PFSK-1 (cell line): ENCODE measurements around the gene USP34.

Source experiments
- FOXP2 ChIP-seq: optimal IDR thresholded peaks from 2 replicates; pipeline ENCODE3; 2011; ENCODE audit warnings: borderline replicate concordance, control low read depth, inconsistent platforms; ENCODE audit not compliant: insufficient read depth; ENCODE audit errors: extremely low read length, extremely low read depth
- POLR2AphosphoS5 ChIP-seq: IDR thresholded peaks from 2 replicates; pipeline ENCODE4 v1.6.1; 2012; ENCODE audit warnings: low read depth, mild to moderate bottlenecking, control low read depth, low read length, moderate library complexity
- REST ChIP-seq, 2 experiments: IDR thresholded peaks; 2 replicates each; pipeline versions ENCODE4 v1.6.1 to v1.8.0; 2011 to 2012; ENCODE audit warnings: low read depth in 2 of 2, low read length in 2 of 2, control low read depth in 1 of 2, inconsistent platforms in 1 of 2, mild to moderate bottlenecking in 1 of 2, moderate library complexity in 1 of 2; ENCODE audit not compliant: insufficient read depth in 1 of 2
- SIN3A ChIP-seq: IDR thresholded peaks from 2 replicates; pipeline ENCODE4 v1.6.1; 2012; ENCODE audit warnings: mild to moderate bottlenecking, low read length, moderate library complexity, borderline replicate concordance; ENCODE audit not compliant: insufficient read depth
- TAF1 ChIP-seq: IDR thresholded peaks from 2 replicates; pipeline ENCODE4 v1.6.1; 2012; ENCODE audit warnings: low read length, control low read depth, borderline replicate concordance; ENCODE audit not compliant: insufficient read depth

Gene USP34

GRCh38 chr2:61380056-61380881 lies 90.6 kb downstream of the USP34 start:
- no peak for TF ChIP-seq TAF1
- no peak for TF ChIP-seq FOXP2
- TF ChIP-seq SIN3A, result no peak
- no peak for TF ChIP-seq POLR2AphosphoS5
- TF ChIP-seq REST (IDR thresholded peaks at IDR 0.05; ENCODE audit: insufficient read depth in 1 of 2, low read depth in 2 of 2, low read length in 2 of 2), result no peak

- TF ChIP-seq POLR2AphosphoS5, result no peak
- TF ChIP-seq SIN3A, result no peak
- no peak for TF ChIP-seq TAF1
- no peak for TF ChIP-seq FOXP2
- TF ChIP-seq REST (IDR thresholded peaks at IDR 0.05; ENCODE audit: insufficient read depth in 1 of 2, low read depth in 2 of 2, low read length in 2 of 2), result no peak
Measured at GRCh38 chr2:61379521-61379920, 91.4 kb downstream of the USP34 start.

GRCh38 chr2:61378281-61378680 lies 92.6 kb downstream of the USP34 start:
- TF ChIP-seq REST (IDR thresholded peaks at IDR 0.05; ENCODE audit: insufficient read depth in 1 of 2, low read depth in 2 of 2, low read length in 2 of 2) (no peak), FOXP2 (no peak), POLR2AphosphoS5 (no peak), SIN3A (no peak), TAF1 (no peak)

- TF ChIP-seq REST (IDR thresholded peaks at IDR 0.05; ENCODE audit: insufficient read depth in 1 of 2, low read depth in 2 of 2, low read length in 2 of 2), result no peak
Measured at GRCh38 chr2:61377046-61377445, 93.8 kb downstream of the USP34 start.

- TF ChIP-seq FOXP2, result no peak
- no peak for TF ChIP-seq SIN3A
- TF ChIP-seq POLR2AphosphoS5, result no peak
- TF ChIP-seq TAF1, result no peak
- TF ChIP-seq REST (IDR thresholded peaks at IDR 0.05; ENCODE audit: insufficient read depth in 1 of 2, low read depth in 2 of 2, low read length in 2 of 2), result no peak
Measured at GRCh38 chr2:61376211-61376610, 94.7 kb downstream of the USP34 start.
